Measurements from ENCODE around the gene TNFSF12.

Gene TNFSF12

GRCh38 chr17:7548585-7549400 is at the start of gene TNFSF12:
TNFSF12 (plus strand) TSS chr17:7549058; CDS start chr17:7549154, 96 bp downstream.
- no peak for DNase-seq

GRCh38 chr17:7499161-7499560 is 49.7 kb upstream of the TNFSF12 start:
- DNase-seq, result no peak

- DNase-seq, result no peak
Observed at GRCh38 chr17:7501729-7502128, 47.1 kb upstream of the TNFSF12 start.

- DNase-seq, result no peak
Observed at GRCh38 chr17:7502171-7502847, 46.5 kb upstream of the TNFSF12 start.

- no peak for DNase-seq
Observed at GRCh38 chr17:7502987-7503386, 45.9 kb upstream of the TNFSF12 start.

GRCh38 chr17:7503521-7503920 is 45.3 kb upstream of the TNFSF12 start:
- DNase-seq, result no peak

- no peak for DNase-seq
Observed at GRCh38 chr17:7508145-7508544, 40.7 kb upstream of the TNFSF12 start.

GRCh38 chr17:7508846-7509245 is 40.0 kb upstream of the TNFSF12 start:
- no peak for DNase-seq

GRCh38 chr17:7509937-7510336 is 38.9 kb upstream of the TNFSF12 start:
- DNase-seq, result no peak

- no peak for DNase-seq
Observed at GRCh38 chr17:7511108-7511507, 37.8 kb upstream of the TNFSF12 start.

GRCh38 chr17:7512105-7512504 is 36.8 kb upstream of the TNFSF12 start:
- no peak for DNase-seq

- DNase-seq, result no peak
Observed at GRCh38 chr17:7512824-7513540, 35.9 kb upstream of the TNFSF12 start.

- no peak for DNase-seq
Observed at GRCh38 chr17:7513850-7514419, 34.9 kb upstream of the TNFSF12 start.

GRCh38 chr17:7515911-7516610 is 32.8 kb upstream of the TNFSF12 start:
- DNase-seq, result no peak

GRCh38 chr17:7523033-7523432 is 25.8 kb upstream of the TNFSF12 start:
- no peak for DNase-seq

GRCh38 chr17:7528842-7529241 is 20.0 kb upstream of the TNFSF12 start:
- DNase-seq, result no peak

- DNase-seq, result no peak
Observed at GRCh38 chr17:7530023-7530900, 18.6 kb upstream of the TNFSF12 start.

GRCh38 chr17:7538050-7538449 is 10.8 kb upstream of the TNFSF12 start:
- DNase-seq, result no peak

GRCh38 chr17:7538891-7539545 is 9.8 kb upstream of the TNFSF12 start:
- no peak for DNase-seq

- DNase-seq, result no peak
Observed at GRCh38 chr17:7541074-7541621, 7.7 kb upstream of the TNFSF12 start.

- DNase-seq, result no peak
Observed at GRCh38 chr17:7544911-7545310, 3.9 kb upstream of the TNFSF12 start.
